GM19467 (cell line): ENCODE measurements around the gene IRGQ.
"Not testable (repeated sequence)": the region's sequence is repeated elsewhere in the genome, so short reads cannot be mapped to it uniquely, and the experiment has no call there.

Source experiments
- ATAC-seq: cut with Tn5 transposase; IDR thresholded peaks from one replicate; pipeline ENCODE4 v1.9.1; 2021; ENCODE audit warnings: mild to moderate bottlenecking, moderate library complexity; ENCODE audit not compliant: unreplicated experiment

The IRGQ gene

GRCh38 chr19:43574424-43575155 is 21.3 kb downstream of the IRGQ start:
- no peak for ATAC-seq

- ATAC-seq = no peak
Measured at GRCh38 chr19:43572171-43572588, 23.8 kb downstream of the IRGQ start.

- ATAC-seq = no peak
Measured at GRCh38 chr19:43570174-43570791, 25.7 kb downstream of the IRGQ start.

- no peak for ATAC-seq
Measured at GRCh38 chr19:43569657-43570056, 26.3 kb downstream of the IRGQ start.

- no peak for ATAC-seq
Measured at GRCh38 chr19:43564800-43565199, 31.1 kb downstream of the IRGQ start.

DNA sequence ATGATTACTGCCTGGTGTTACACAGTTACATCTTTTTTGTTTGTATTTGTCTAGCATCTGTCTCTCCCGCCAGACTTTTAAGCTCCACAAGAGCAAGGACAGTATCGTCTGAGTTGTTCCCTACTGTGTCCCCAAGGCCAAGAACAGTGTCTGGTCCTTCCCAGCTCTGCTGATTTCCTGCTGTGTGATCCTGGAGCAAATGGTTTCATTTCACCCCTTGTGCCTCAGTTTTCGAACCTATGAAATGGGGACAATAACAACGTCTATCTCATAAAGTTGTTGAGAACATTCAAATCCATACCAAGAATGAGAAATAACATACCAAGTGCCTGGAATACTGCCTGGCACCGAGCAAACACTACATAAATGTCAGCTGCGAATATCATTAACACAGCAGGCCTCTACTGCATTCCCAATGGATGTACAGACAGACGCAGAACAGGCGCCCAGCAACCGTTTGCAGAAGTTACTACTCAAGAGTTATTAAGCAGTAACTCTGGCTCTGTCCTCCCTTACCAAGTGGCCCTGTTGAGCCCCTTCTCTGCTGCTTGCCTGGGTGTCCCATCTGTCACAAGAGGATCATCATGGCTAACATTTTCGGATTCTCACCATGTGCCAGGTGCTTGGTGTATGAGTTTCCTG is 32.0 kb downstream of the IRGQ start:
- ATAC-seq = no peak

GRCh38 chr19:43562698-43563241 is 33.2 kb downstream of the IRGQ start:
- ATAC-seq = peak; percentile 75

DNA sequence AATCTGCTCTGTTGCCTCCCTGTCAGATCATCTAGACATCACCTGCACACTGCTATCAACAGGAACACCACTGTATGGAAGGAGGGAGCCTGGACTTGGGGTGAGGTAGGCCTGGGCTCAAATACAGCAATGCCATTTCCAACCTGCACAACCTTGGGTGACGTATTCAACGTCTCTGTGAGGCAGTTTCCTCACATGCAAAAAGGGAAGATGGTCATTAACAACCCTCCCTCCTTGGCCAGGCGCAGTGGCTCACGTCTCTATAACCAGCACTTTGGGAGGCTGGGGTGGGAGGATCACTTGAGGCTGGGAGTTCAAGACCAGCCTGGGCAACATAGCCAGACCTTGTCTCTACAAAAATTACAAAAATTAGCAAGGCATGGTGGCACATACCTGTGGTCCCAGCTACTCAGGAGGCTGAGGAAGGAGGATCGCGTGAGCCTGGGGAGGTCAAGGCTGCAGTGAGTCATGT is 33.7 kb downstream of the IRGQ start:
- ATAC-seq = no peak

DNA sequence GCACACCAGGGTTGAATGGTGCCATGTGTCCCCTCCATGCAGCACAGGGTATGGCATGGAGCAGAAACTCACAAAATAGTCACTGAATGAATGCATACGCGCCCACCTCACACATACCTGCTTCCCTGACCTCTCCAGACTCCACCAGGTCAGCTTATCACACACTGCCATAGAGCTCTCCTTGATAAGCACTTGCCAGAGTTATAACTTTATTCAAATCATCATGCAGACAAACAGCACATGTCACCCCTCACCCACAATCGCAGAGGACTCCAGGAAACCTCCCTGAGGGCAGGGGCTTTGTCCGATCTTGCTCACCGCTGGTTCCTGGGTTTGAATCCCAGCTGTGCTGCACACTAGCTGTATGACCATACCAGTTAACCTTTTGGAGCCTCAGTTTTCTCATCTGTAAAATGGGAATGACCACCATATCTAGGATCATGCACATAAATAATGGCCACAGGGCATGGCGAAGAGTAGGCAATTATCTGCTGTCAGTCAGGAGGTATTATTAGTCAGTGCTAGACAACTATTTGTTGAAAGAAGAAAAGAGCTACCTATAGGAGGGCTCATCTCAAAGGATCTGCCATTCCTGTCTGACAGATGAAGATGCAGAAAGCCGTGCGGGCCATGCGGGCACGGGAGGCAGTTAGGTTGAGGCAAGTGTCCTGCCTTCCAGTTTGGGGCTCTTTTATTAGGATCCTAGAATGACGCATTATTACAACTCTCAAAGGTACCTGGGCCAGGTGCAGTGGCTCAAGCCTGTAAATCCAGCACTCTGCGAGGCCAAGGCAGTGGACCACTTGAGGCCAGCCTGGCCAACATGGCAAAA is 34.6 kb downstream of the IRGQ start:
- no peak for ATAC-seq

DNA sequence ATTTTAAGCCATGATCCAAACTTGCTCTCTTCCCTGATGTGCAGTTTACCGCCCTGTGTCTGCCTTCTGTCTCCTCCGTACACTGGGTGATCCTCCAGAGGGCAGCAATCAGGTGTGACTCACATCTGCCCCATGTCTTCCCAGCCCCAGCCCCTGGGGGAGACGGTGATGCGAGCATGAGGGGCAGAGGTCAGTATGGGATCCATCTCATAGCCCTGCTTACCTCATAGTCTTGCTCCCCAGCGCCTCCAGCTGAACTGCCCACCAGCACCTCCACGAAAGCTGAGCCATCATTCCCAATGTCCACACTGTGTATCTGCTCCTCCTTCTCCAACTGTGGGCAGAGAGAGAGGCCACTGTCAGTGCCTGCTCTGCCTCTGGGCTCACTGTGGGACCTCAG is 35.2 kb downstream of the IRGQ start:
- no peak for ATAC-seq

- no peak for ATAC-seq
Measured at GRCh38 chr19:43555185-43555770, 40.7 kb downstream of the IRGQ start.

DNA sequence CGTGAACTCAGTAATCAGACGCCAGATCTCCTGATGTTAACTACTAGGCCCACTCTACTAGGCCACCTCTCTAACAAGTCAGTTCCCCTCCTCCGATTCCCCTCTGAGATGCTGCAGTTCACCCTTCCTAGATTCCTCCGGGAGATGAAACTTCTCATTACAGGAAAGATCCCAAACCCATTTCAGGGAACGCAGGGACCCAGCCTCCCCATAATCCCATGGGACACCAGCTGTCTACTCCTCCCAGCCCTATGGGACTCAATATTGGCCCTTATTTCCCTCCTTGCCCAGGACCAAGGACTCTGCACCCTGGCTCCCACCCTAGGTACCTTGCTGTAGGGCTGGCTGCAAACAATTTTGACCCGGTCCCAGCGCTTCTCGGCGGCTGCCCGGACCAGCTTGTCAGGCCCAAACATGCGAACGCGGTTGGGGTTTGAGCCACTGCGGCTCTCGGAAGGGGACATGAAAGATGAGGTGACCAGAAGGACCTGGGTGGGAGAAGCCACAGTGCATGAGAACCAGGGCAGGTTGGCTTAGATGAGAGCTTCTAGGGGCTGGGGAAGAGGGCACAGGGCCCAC is 41.5 kb downstream of the IRGQ start:
- ATAC-seq = no peak

DNA sequence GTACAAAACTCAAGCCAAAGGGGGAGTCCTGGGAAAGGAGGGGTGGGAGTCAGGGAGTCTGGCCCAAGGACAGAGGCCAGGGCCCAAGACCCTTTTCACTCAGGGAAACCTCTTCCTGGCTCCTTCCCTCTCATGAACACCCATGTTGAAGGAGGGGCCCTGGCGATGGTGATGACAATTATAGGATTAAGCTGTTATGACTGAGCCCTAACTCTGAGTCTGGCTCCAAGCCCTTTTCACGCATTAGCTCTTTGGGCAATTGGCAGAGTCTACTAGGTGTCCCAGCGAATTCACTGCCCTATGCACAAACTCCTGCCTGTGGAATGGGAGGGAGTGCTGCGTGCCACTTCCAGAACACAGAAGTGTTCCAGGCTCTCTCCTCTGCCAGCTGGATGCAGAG is 42.3 kb downstream of the IRGQ start:
- ATAC-seq = no peak

- ATAC-seq = no peak
Measured at GRCh38 chr19:43552616-43553015, 43.3 kb downstream of the IRGQ start.

GRCh38 chr19:43552198-43552450 is 43.8 kb downstream of the IRGQ start:
- no peak for ATAC-seq

- no peak for ATAC-seq
Measured at GRCh38 chr19:43551399-43552197, 44.3 kb downstream of the IRGQ start.

DNA sequence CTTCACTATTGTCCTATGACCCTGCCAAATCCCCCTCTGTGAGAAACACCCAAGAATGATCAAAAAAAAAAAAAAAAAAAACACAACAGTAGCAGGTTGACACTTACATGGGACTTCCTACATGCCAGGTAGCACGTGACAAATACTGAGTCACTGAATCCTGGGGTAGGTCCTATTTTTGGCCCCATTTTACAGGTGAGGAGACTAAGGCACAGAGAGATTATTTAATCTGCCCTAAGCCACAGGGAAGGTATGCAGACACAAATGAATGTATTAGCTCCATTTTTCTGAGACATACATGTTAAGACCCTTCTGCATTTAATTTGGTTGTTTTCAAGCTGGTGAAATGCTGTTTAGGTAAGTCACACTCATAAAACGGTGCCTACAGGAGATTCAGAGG is 47.2 kb downstream of the IRGQ start:
- no peak for ATAC-seq

DNA sequence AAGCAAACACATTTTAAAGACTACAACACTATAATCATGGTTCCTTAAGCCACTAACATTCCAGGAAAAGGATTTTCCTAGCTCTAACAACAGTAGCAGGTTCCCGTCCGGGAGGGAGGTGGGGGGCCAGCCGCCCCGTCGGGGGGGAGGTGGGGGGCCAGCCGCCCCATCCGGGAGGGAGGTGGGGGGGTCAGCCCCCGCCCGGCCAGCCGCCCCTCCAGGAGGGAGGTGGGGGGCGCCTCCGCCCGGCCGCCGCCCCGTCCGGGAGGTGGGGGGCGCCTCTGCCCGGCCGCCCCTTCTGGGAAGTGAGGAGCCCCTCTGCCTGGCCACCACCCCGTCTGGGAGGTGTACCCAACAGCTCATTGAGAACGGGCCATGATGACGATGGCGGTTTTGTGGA is 48.0 kb downstream of the IRGQ start:
- not testable (repeated sequence) for ATAC-seq

GRCh38 chr19:43546581-43546980 is 49.4 kb downstream of the IRGQ start:
- ATAC-seq = no peak

DNA sequence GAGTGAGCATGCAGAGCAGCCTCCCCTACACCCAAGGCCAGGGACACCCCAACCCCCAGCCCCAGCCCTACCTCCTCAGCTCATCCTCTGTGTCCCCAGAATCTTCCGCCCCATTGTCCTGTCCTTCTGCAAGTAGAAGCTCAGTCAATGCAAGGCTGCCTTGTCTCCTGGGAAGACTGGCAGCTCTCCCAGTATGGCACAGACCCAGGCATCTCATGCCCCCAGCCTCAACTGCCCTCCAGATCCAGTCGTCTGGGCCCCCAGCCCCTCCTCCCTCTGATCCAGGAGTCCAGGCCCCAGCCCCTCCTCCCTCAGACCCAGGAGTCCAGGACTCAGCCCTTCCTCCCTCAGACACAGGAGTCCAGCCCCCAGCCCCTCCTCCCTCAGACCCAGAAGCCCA is 50.0 kb downstream of the IRGQ start:
- no peak for ATAC-seq
